Left lobe of liver (tissue), 2 donors: ENCODE measurements around the gene KLHL11. TPM values are rescaled to one million over a fixed set of nuclear protein-coding genes. Genes with fewer than 3 reads are reported as not detected.

Experiments used
- ATAC-seq: fragments of 200-7000 bp; cut with Tn5 transposase; one replicate; pipeline ENCODE4 v1.9.1; 2020; ENCODE audit warnings: mild to moderate bottlenecking, moderate library complexity
- DNase-seq: peaks from one replicate; pipeline ENCODE4 v3.0.0-alpha.2; 2020; ENCODE audit warnings: low spot score
- total RNA-seq: library from RNA; stranded (reverse); gene quantifications from one replicate; pipeline ENCODE4 v1.2.1, GENCODE V29; 2021
- donor health status: DM: no; HTN: no; CAD: no; lungs with moderate emphysema.
- donor health status: DM: no; HTN: yes; CAD: no.

KLHL11 gene
- 5.9 TPM for total RNA-seq

GRCh38 chr17:41864836-41865595, at the start of gene KLHL11:
TSS of gene KLHL11 (minus strand) at chr17:41865423. CDS start at chr17:41865370, 53 bp downstream.
- DNase-seq (peak; percentile 92), ATAC-seq (peak; percentile 92)

DNA sequence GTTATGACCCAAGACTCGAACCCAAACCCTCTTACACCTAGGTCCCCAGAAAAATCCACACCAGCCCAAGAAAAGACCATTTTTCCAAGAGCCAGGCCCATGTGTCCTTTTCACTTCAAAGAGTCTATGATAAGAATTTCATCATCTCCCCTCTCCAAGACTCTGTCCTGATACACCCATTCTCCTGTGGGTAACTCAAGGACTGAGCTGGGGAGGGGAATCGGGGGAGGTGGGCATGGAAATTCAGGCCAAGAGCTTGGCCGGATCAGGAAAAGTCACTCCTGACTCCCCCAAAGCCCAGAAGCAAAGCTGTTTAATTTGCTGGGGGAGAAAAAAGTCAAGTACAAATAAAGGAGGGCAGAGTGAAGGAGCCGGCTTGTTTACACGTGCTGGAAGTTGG, 49.8 kb upstream of the KLHL11 start:
- ATAC-seq (no peak), DNase-seq (no peak)

- peak; percentile 20 for ATAC-seq
- DNase-seq = peak; percentile 50
These were observed 49.1 kb upstream of the KLHL11 start for GRCh38 chr17:41914358-41914766.

GRCh38 chr17:41913798-41914197, 48.6 kb upstream of the KLHL11 start:
- ATAC-seq = no peak
- no peak for DNase-seq

- ATAC-seq = no peak
These were observed 47.7 kb upstream of the KLHL11 start for GRCh38 chr17:41912925-41913324.

GRCh38 chr17:41910701-41911391, 45.6 kb upstream of the KLHL11 start:
- DNase-seq = no peak
- ATAC-seq = no peak

More at GRCh38 chr17:41912925-41913324, 47.7 kb upstream of the KLHL11 start:
- DNase-seq = no peak

DNA sequence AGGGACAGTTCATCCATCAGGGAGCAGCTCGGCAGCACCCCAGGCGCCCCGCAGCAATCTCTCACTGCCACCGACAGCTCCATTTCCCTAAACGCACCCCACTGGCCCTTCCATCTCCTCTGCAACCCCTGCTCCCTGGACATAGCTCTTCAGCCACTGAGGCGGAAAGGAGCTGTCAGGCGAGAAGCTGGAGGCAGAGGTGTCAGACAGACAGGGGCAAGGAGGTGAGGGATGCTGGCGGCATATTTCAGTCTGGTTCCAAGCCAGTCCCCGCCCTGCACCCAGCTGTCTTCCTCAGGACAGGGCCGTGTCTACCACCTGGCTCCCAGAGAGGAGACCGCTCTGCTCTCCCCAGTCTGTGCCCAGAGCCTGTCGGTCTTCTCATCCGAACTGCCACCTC, 43.9 kb upstream of the KLHL11 start:
- DNase-seq (no peak), ATAC-seq (no peak)

GRCh38 chr17:41907633-41908539, 42.7 kb upstream of the KLHL11 start:
- DNase-seq (no peak), ATAC-seq (peak; percentile 83)

DNA sequence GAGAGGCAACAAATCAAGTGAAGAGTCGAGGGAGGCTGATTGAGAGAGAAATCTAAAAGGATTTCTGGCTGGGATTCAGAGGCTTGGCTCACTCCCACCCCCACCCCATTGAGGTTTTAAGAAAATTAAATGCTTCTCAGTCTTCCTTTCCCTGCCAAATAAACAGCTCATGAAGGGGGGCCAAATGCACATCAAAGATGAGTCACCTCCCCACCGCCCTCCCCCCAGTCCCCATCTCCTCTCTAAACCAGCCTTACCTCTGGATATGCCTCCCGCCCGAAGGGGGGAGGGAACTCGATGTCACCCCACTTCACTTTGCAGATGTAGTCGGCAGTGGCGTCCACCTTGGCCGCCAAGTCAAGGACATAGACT, 41.9 kb upstream of the KLHL11 start:
- ATAC-seq (no peak), DNase-seq (no peak)

DNA sequence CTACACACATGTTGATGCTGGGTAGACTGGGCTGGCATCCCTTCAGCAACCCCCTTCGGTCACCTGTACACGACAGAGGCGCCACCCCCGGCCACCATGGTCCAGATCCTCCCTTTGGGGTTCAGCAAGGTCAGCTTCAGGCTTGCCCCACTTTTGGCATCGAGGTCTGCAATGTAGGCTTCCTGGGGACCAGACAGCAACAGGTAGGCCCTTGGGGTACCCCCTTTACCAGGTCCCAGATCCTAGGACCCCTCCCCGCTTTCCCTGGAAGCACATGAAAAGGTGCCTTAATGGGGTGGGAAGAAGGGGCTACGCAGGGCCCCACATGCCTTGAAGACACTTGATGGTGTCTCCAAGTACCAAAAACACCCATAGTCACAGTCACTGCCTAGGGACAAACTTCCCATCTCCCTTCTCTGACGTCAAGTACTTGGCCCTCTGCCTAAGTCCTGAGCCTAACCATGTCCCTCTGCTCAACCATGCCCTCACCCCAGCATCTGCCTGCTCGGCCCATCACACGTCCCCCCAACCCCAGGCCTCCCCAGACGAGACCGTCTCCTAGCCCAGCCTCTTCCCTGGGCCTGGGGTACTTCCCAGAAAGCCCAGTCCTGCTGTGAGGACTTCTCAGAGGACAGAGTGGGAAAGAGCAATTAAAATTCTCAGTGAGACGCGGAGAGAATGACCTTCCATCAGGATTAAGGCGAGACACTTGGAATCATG, 41.4 kb upstream of the KLHL11 start:
- DNase-seq (no peak), ATAC-seq (no peak)

DNA sequence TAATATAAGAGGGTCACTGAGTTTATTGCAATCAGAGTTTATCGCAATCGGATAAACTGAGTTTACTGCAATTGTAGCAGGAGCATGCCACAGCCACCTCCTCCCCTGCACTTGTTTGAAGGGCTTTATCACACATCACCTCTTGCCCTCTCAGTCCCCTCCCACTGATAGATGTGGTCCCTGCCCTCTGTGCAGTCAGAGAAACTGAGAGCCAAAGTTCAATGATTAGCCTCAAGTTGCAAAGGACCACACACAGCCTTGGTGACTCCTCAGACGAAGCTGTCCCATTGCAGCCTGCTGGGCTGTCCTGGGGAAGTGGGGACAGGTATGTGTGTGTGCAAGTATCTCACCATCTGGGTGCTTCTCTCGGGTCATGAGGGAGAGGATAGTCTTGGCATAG, 39.9 kb upstream of the KLHL11 start:
- DNase-seq (no peak), ATAC-seq (no peak)

- no peak for DNase-seq
- ATAC-seq = no peak
These were observed 39.1 kb upstream of the KLHL11 start for GRCh38 chr17:41904242-41904841.

DNA sequence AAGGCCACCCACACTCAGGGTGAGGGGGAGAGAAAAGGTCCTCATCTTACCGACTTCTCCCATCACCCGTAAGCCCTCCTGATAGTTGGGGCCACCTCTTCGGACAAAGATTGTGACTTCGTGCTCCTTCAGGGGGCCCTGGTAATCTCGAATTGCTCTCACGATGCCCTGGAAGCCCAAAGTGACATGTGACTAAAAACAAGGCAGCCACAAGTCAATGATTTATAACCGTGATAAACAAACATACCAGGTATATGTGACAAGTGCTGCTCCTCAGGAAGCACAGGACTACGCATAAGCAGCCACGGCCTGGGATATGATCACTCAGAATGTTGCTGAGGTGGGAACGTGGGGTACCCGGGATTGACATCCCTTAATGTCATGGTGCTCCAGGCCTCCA, 36.4 kb upstream of the KLHL11 start:
- no peak for ATAC-seq

GRCh38 chr17:41896726-41897125, 31.5 kb upstream of the KLHL11 start:
- DNase-seq = no peak
- no peak for ATAC-seq

More for the DNA sequence above, 36.4 kb upstream of the KLHL11 start:
- DNase-seq = no peak

GRCh38 chr17:41895617-41896016, 30.4 kb upstream of the KLHL11 start:
- peak; percentile 77 for ATAC-seq

DNA sequence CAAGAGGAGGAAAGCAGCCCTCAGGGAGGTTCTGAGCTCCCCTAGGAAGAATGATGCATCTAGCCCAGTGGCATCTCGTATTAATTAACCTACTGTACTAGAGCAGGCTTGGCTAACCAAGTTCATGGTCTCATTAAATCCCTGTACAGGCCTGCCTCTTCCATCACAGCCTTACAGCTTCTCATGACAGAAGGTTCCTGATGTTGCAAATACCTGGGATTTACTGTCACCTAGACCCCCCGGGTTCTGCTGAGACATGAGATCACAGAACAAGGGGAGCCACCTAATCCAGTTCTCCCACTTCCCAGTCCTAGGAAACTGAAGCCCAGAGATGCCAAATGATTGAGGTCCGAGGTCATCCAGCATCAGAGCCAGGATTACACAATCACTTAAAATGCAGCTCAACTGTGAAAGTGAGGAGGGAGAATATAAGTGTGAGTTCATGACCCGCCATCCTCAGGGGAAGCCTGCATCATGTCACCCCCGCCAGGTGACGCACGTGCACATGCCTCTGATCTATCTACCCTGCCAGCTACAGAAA, 29.6 kb upstream of the KLHL11 start:
- ATAC-seq = peak; percentile 78
- DNase-seq = peak; percentile 62

More at GRCh38 chr17:41895617-41896016, 30.4 kb upstream of the KLHL11 start:
- no peak for DNase-seq

DNA sequence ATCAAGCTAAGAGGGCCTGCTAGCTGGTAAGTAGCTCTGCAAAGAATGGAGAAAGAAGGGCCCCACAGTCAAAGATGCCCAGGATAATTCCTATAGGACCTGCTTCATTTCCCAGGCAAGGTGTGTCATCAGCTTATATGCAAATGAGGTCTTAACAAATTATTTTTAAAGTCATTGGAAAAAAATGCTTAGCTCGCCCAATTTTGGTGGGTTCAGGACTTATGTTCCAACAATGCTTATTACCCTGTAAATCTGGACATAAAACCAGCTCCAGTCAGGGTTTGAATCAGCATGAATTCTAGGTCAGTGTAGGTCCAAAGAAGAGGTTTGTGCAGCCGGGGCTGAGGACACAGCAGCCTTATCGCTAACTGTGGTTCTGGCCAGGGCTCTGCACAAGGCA, 28.2 kb upstream of the KLHL11 start:
- no peak for DNase-seq
- no peak for ATAC-seq

DNA sequence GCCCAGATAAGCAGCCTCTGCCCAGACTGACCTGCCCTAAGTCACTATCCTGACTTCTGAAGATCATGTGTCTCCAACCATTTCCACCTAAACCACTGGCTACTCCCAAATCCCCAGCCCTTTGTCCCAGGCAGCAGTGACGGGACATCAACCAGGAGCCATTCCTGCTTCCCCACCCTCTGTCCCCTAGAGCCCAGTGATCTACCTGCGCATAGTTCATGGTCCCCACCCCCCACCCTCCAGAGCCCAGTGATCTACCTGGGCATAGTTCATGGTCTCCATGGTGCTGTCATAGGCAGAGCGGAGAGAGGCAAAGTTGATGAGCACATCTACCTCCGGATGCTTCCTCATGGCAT, 26.8 kb upstream of the KLHL11 start:
- no peak for ATAC-seq
- no peak for DNase-seq

DNA sequence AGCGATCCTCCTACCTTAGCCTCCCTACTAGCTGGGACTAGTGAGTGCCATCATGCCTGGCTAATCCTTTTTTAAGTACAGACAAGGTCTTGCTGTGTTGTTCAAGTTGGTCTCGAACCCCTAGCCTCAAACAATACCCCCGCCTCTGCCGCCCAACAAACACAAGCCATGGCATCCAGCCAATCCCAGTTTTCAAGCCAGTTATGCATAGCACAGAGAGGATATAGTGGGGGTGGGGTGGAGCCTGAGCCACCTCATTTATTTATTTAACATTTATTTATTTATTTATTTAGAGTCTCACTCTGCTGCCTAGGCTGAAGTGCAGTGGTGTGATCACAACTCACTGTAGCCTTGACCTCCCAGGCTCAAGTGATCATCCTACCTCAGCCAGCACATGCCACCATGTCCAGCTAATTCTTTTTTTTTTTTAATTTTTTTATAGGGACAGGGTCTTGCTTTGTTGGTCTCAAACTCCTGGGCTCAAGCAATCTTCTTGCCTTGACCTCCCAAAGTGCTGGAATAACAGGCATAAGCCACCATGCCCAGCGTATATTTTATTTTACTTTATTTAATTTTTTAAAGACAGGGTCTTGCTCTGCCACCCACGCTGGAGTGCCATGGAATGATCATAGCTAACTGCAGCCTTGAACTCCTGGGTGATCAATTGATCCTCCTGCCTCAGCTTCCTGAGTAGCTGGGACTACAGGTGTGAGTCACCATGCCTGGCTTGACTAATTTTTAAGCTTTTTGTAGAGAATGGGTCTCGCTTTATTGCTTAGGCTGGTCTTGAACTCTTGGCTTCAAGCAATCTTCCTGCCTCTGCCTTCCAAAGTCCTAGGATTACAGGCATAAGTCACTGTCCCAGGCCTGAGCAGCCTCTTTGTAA, 26.2 kb upstream of the KLHL11 start:
- DNase-seq (no peak), ATAC-seq (no peak)
